H1 (cell line): ENCODE data around the gene GSTO1. TPM values are rescaled to one million over a fixed set of nuclear protein-coding genes. Genes with fewer than 3 reads are reported as not detected.

Experiments
- CTCF ChIA-PET: fragments of 300-600 bp; sonication (Branson Sonifier 250); formaldehyde crosslinking; loops from one replicate; lab custom pipeline; 2021; ENCODE audit not compliant: partially characterized antibody; lab: Charles Lee
- POLR2A ChIA-PET: fragments of 300-600 bp; sonication (Branson Sonifier 250); formaldehyde crosslinking; loops from one replicate; lab custom pipeline; 2021; ENCODE audit warnings: inconsistent platforms; ENCODE audit not compliant: partially characterized antibody; lab: Charles Lee
- DNase-seq, 2 experiments: peaks; one replicate each; pipeline versions ENCODE4 v3.0.0 to v3.0.0-alpha.2; 2010 to 2022; ENCODE audit warnings: low spot score in 2 of 2, low read depth in 1 of 2, mixed read lengths in 1 of 2
- FAIRE-seq: peaks from 2 replicates; lab custom pipeline; 2011; peaks lifted over from hg19 to GRCh38; lab: Jason Lieb, UNC
- H2AFZ ChIP-seq: 2 replicates; pipeline ENCODE4 v1.8.1; 2012; ENCODE audit warnings: low read length, inconsistent platforms
- H2AK5ac ChIP-seq: 2 replicates; pipeline ENCODE4 v1.6.1; 2013; ENCODE audit warnings: low read depth, low read length
- H2BK120ac ChIP-seq: replicated peaks from 2 replicates; pipeline ENCODE3; 2013; ENCODE audit warnings: low read depth, low read length, inconsistent platforms
- H2BK12ac ChIP-seq: 2 replicates; pipeline ENCODE4 v1.6.1; 2013; ENCODE audit warnings: low read depth, low read length
- H2BK15ac ChIP-seq: 2 replicates; pipeline ENCODE4 v1.6.1; 2013; ENCODE audit warnings: low read length
- H2BK20ac ChIP-seq: 2 replicates; pipeline ENCODE4 v1.6.1; 2013; ENCODE audit warnings: low read length
- H2BK5ac ChIP-seq: 2 replicates; pipeline ENCODE4 v1.6.1; 2013; ENCODE audit warnings: low read depth, low read length
- H3K14ac ChIP-seq: 2 replicates; pipeline ENCODE4 v1.6.1; 2013; ENCODE audit warnings: inconsistent platforms; ENCODE audit not compliant: insufficient read length
- H3K18ac ChIP-seq: 2 replicates; pipeline ENCODE4 v1.6.1; 2013; ENCODE audit warnings: low read length; ENCODE audit errors: extremely low read depth
- H3K23ac ChIP-seq: 2 replicates; pipeline ENCODE4 v1.6.1; 2013; ENCODE audit warnings: inconsistent platforms; ENCODE audit not compliant: insufficient read length
- H3K23me2 ChIP-seq: 2 replicates; pipeline ENCODE4 v1.6.1; 2013; ENCODE audit warnings: low read depth, low read length
- H3K27ac ChIP-seq: 2 replicates; pipeline ENCODE4 v1.6.1; 2011; ENCODE audit warnings: low read depth, low read length, inconsistent platforms
- H3K27me3 ChIP-seq, 4 experiments: replicated peaks in 1 of 4; 1 replicate in 1 of 4; 2 replicates in 3 of 4; pipeline versions ENCODE4 v1.6.1 to v1.8.1; 2011 to 2013; ENCODE audit warnings: low read length in 3 of 4, mild to moderate bottlenecking in 3 of 4, inconsistent platforms in 2 of 4, mixed read lengths in 2 of 4, moderate library complexity in 1 of 4; ENCODE audit not compliant: control insufficient read depth in 3 of 4, insufficient read depth in 3 of 4; ENCODE audit errors: extremely low read depth in 1 of 4
- H3K36me3 ChIP-seq, 4 experiments: 2 replicates each; pipeline versions ENCODE4 v1.6.1 to v1.8.1; 2011 to 2013; ENCODE audit warnings: mild to moderate bottlenecking in 4 of 4, low read length in 3 of 4, moderate library complexity in 2 of 4, control low read depth in 1 of 4, inconsistent platforms in 1 of 4; ENCODE audit not compliant: insufficient read depth in 4 of 4, control insufficient read depth in 2 of 4
- H3K4ac ChIP-seq: replicated peaks from 2 replicates; pipeline ENCODE3; 2013; ENCODE audit warnings: low read length, low read depth, mixed read lengths, inconsistent platforms; ENCODE audit not compliant: insufficient read length
- H3K4me1 ChIP-seq, 4 experiments: replicated peaks in 1 of 4; 1 replicate in 1 of 4; 2 replicates in 3 of 4; pipeline versions ENCODE4 v1.6.1 to v1.8.1; 2011 to 2013; ENCODE audit warnings: low read length in 3 of 4, inconsistent platforms in 2 of 4, mixed read lengths in 1 of 4; ENCODE audit not compliant: insufficient read depth in 4 of 4, control insufficient read depth in 3 of 4
- H3K4me2 ChIP-seq, 2 experiments: 2 replicates each; pipeline versions ENCODE4 v1.6.1 to v1.8.1; 2011 to 2013; ENCODE audit warnings: low read depth in 2 of 2, low read length in 2 of 2, control low read depth in 1 of 2, inconsistent platforms in 1 of 2, mild to moderate bottlenecking in 1 of 2; ENCODE audit not compliant: insufficient read depth in 1 of 2
- H3K4me3 ChIP-seq, 4 experiments: fragments of 200-600, 300-600 bp in 1 of 4; sonication (generic), shearing (Covaris generic), sonication (Bioruptor Twin) in 1 of 4; 2 replicates each; pipeline versions ENCODE4 v1.5.1 to v1.8.1; 2011 to 2016; ENCODE audit warnings: low read length in 4 of 4, low read depth in 3 of 4, control low read depth in 2 of 4, inconsistent platforms in 2 of 4, mild to moderate bottlenecking in 2 of 4, mixed read lengths in 1 of 4, moderate library complexity in 1 of 4; ENCODE audit not compliant: insufficient read depth in 2 of 4; ENCODE audit errors: extremely low read depth in 1 of 4
- H3K56ac ChIP-seq: replicated peaks from 2 replicates; pipeline ENCODE3; 2013; ENCODE audit warnings: low read depth, mild to moderate bottlenecking, mixed read lengths, low read length, inconsistent platforms; ENCODE audit not compliant: insufficient read length
- H3K79me1 ChIP-seq: 2 replicates; pipeline ENCODE4 v1.6.1; 2013; ENCODE audit warnings: low read depth, low read length, control low read depth
- H3K79me2 ChIP-seq, 2 experiments: 2 replicates each; pipeline versions ENCODE4 v1.6.1 to v1.8.1; 2012 to 2013; ENCODE audit warnings: low read length in 2 of 2, mild to moderate bottlenecking in 2 of 2, inconsistent platforms in 1 of 2; ENCODE audit not compliant: insufficient read depth in 2 of 2, control insufficient read depth in 1 of 2
- H3K9ac ChIP-seq, 4 experiments: replicated peaks in 1 of 4; 1 replicate in 1 of 4; 2 replicates in 3 of 4; pipeline versions ENCODE4 v1.6.1 to v1.8.1; 2011 to 2013; ENCODE audit warnings: low read depth in 3 of 4, low read length in 3 of 4, control low read depth in 2 of 4, mild to moderate bottlenecking in 2 of 4, moderate library complexity in 2 of 4, inconsistent platforms in 1 of 4; ENCODE audit errors: extremely low read depth in 1 of 4
- H3K9me3 ChIP-seq, 2 experiments: 2 replicates each; pipeline versions ENCODE4 v1.6.1 to v1.8.1; 2012 to 2013; ENCODE audit warnings: mild to moderate bottlenecking in 2 of 2, moderate library complexity in 2 of 2, control low read depth in 1 of 2, inconsistent platforms in 1 of 2, low read depth in 1 of 2, low read length in 1 of 2, mixed read lengths in 1 of 2; ENCODE audit not compliant: insufficient read depth in 2 of 2
- H4K20me1 ChIP-seq, 2 experiments: replicated peaks in 1 of 2; 2 replicates each; pipeline versions ENCODE3 to v1.8.1; 2011 to 2013; ENCODE audit warnings: inconsistent platforms in 2 of 2, low read length in 2 of 2, mild to moderate bottlenecking in 1 of 2; ENCODE audit not compliant: insufficient read depth in 2 of 2, control insufficient read depth in 1 of 2
- H4K5ac ChIP-seq: 2 replicates; pipeline ENCODE4 v1.6.1; 2013; ENCODE audit warnings: low read length, low read depth, mixed read lengths, inconsistent platforms; ENCODE audit not compliant: insufficient read length
- H4K8ac ChIP-seq: 2 replicates; pipeline ENCODE4 v1.8.0; 2013; ENCODE audit warnings: mild to moderate bottlenecking, moderate library complexity, low read length, inconsistent platforms; ENCODE audit not compliant: insufficient read depth; ENCODE audit errors: extremely low read depth
- H4K91ac ChIP-seq: replicated peaks from 2 replicates; pipeline ENCODE3; 2013; ENCODE audit warnings: low read length, mixed read lengths, inconsistent platforms; ENCODE audit not compliant: insufficient read length
- ASH2L ChIP-seq: fragments of 200-600, 300-600 bp; sonication (generic); IDR thresholded peaks from one replicate; pipeline ENCODE4 v1.7.1; 2017; ENCODE audit warnings: low read length
- ATF2 ChIP-seq: IDR thresholded peaks from 2 replicates; pipeline ENCODE4 v1.6.1; 2012; ENCODE audit warnings: low read length, inconsistent platforms
- SP2 ChIP-seq: IDR thresholded peaks from 2 replicates; pipeline ENCODE4 v1.6.1; 2012; ENCODE audit warnings: mild to moderate bottlenecking, low read length, inconsistent platforms
- WGBS, 2 experiments: shearing (Covaris generic) in 1 of 2; methylation state at CpG; one replicate each; pipeline versions ENCODE4 v1.1.6 to v1.1.7; 2013 to 2015; ENCODE audit warnings: low lambda C conversion rate in 2 of 2, mixed read lengths in 2 of 2, inconsistent platforms in 1 of 2, low coverage in 1 of 2, missing lambda C conversion rate in 1 of 2; ENCODE audit not compliant: insufficient replicate concordance in 2 of 2, insufficient coverage in 1 of 2, insufficient read length in 1 of 2; ENCODE audit errors: extremely low coverage in 1 of 2, missing lambda C conversion rate in 1 of 2; 5-methylcytosine and 5-hydroxymethylcytosine counted together
- long read RNA-seq, 2 experiments: library from RNA in 1 of 2; library from capped mRNA in 1 of 2; stranded (forward); transcript quantifications; one replicate each; pipeline ENCODE4 v2.0.0, GENCODE V29; 2021; ENCODE audit warnings: inconsistent platforms in 1 of 2
- polyA minus RNA-seq, 3 experiments: library from RNA; depleted of rRNA, polyadenylated mRNA; stranded (reverse); fragments of >200 nt; gene quantifications; 1 replicate in 2 of 3; 2 replicates in 1 of 3; pipeline ENCODE4 v1.2.3, GENCODE V29; 2011
- polyA plus RNA-seq, 7 experiments: library from polyadenylated mRNA; depleted of rRNA in 3 of 7; stranded (reverse) in 5 of 7; unstranded in 2 of 7; fragments of >200 nt in 5 of 7; fragments of 200-250 nt in 2 of 7; gene quantifications; 1 replicate in 5 of 7; 2 replicates in 1 of 7; 4 replicates in 1 of 7; pipeline versions ENCODE4 v1.2.1 to v1.2.3, GENCODE V29; 2011 to 2013; ENCODE audit warnings: missing spikeins in 2 of 7, mixed read lengths in 2 of 7
- total RNA-seq: library from RNA; stranded (reverse); fragmentation: NEBNext Ultra II Directional; extraction: Animal tissue kit (Norgen Biotek cat#: 25700); gene quantifications from 2 replicates; pipeline ENCODE4 v1.2.1, GENCODE V29; 2021

The GSTO1 gene
- 32.5 and 33.8 TPM in 2 replicates for total RNA-seq
- polyA plus RNA-seq (2011; rRNA removed) = 17.3 and 22.4 TPM in 2 replicates
- polyA plus RNA-seq (2011; cell fraction: cytosol; rRNA removed) = 35.1 TPM
- 8.9 TPM for polyA plus RNA-seq (2011; cell fraction: nucleus; rRNA removed)
- 36.6 to 51.9 TPM (median 38.2 TPM) in 4 replicates for polyA plus RNA-seq (2012, experiment 1 of 2)
- polyA plus RNA-seq (2012, experiment 2 of 2) = 38.4 TPM
- 38.7 TPM for polyA plus RNA-seq (2013, experiment 1 of 2)
- 35.2 TPM for polyA plus RNA-seq (2013, experiment 2 of 2)
- polyA minus RNA-seq (2011; rRNA and poly(A)+ RNA removed) = 8.4 and 9.0 TPM in 2 replicates
- 9.7 TPM for polyA minus RNA-seq (2011; cell fraction: cytosol; rRNA and poly(A)+ RNA removed)
- polyA minus RNA-seq (2011; cell fraction: nucleus; rRNA and poly(A)+ RNA removed) = 10.0 TPM
- long read RNA-seq, experiment 1, transcript GSTO1-202 (6 exons, 972 nt) = major isoform, 27 of 47 reads
- long read RNA-seq, experiment 1, partial matches to known transcripts = 4 of 47 reads
- long read RNA-seq, experiment 1, other reads (novel, unspliced or antisense) = 15 of 47 reads
- long read RNA-seq, experiment 2, transcript GSTO1-202 (6 exons, 972 nt) = major isoform, 86 of 92 reads
- long read RNA-seq, experiment 2, partial matches to known transcripts = 0 of 92 reads
- long read RNA-seq, experiment 2, other reads (novel, unspliced or antisense) = 2 of 92 reads

DNA sequence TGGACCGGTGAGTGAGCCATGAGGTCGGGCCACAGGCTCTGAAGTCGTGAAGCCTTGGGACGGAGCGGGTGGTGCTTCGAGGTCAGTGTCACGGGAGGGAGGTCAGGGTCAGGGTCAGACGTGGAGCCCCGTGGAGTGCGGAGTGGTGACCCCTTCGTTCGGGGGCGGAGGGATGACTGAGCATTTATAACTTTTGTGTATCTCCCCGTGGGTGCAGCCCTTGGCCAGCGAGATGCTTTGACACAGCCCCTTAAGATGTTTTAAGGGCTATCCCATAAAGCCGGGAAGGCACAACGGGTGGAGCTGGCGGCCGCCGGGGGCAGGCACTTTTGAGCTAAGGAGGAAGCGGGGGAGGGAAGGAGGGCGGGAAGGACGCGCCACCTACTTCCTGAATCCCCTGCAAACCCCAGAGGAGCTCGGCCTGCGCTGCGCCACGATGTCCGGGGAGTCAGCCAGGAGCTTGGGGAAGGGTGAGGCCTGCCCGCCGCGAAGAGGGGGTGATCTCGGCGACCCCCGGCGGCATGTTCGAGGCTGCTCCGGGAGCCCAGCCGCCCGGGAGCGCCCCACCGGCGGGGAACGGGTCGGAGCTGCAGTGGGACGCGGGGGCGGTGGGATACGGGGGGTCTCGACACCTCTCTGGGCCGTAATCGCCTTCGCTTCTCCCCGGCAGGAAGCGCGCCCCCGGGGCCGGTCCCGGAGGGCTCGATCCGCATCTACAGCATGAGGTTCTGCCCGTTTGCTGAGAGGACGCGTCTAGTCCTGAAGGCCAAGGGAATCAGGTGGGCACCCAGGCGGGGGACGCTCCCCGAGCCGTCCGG is at the start of gene GSTO1:
GSTO1 (plus strand) TSS at position 400 of the 818 bp plus-strand sequence; CDS start at position 437, 37 bp downstream.
- Histone ChIP-seq H4K5ac (peak within 1 kb of the TSS; percentile 4), H4K20me1 (peaks cover 2 to 7% of the 10 kb centered on the region in 2 experiments), H3K9ac (peak within 1 kb of the TSS; percentile 25 to 82 (median 51)), H3K79me1 (no peaks in the 10 kb centered on the region), H3K14ac (no peak within 1 kb of the TSS), H3K18ac (peak within 1 kb of the TSS; percentile 15; the same call in 1 of the 2 replicates), H4K91ac (peak within 1 kb of the TSS; percentile 62), H2BK15ac (peak within 1 kb of the TSS; percentile 16; the same call in 1 of the 2 replicates), H3K9me3 (no peaks in the 10 kb centered on the region), H2BK20ac (peak within 1 kb of the TSS; percentile 62; the same call in 1 of the 2 replicates), H3K4me2 (peak within 1 kb of the TSS; percentile 93 to 95), H3K27me3 (peaks cover 0 to 9% (median 5%) of the 10 kb centered on the region in 4 experiments; a peak in 5 of 7 replicates), H2AK5ac (no peak within 1 kb of the TSS), H2BK5ac (peak within 1 kb of the TSS; percentile 58; the same call in 1 of the 2 replicates), H3K23ac (no peak within 1 kb of the TSS), H3K56ac (no peak within 1 kb of the TSS), H3K23me2 (peaks cover 9% of the 10 kb centered on the region), H3K4me1 (peaks cover 5 to 22% (median 18%) of the 10 kb centered on the region in 4 experiments), H3K4ac (no peak within 1 kb of the TSS), H3K79me2 (no peaks in the 10 kb centered on the region), H2BK12ac (peak within 1 kb of the TSS; percentile 41; the same call in 1 of the 2 replicates), H2AFZ (peak within 1 kb of the TSS; percentile 60), H4K8ac (peak within 1 kb of the TSS; percentile 63), H2BK120ac (no peak within 1 kb of the TSS), H3K36me3 (peaks cover 0 to 2% (median under 1%) of the 10 kb centered on the region in 4 experiments; a peak in 3 of 8 replicates), H3K27ac (no peak within 1 kb of the TSS), H3K4me3 (peak within 1 kb of the TSS; percentile 70 to 76 (median 73))
- DNase-seq = peak in 1 of 2 experiments; percentile 67
- FAIRE-seq = no peak
- ChIA-PET POLR2A (interaction anchor here (1.0 to 7.7 kb wide), 9 partner anchors 8 to 221 kb away, joined by 3 to 81 read pairs (median 4); partner anchors contain the start of genes CFAP43, GSTO2, ITPRIP and SFR1), CTCF (interaction anchor here (0.6 to 4.4 kb wide), 12 partner anchors 8 to 198 kb away, joined by 3 to 21 read pairs (median 3); no protein-coding TSS in a partner anchor)
- WGBS, 2 experiments = 3% methylated on average over 46 of the region's 69 CpGs; no CpG with 5 or more reads in 1 of the 2 experiments
- TF ChIP-seq SP2 (no peak), ATF2 (no peak), ASH2L (peak; percentile 86)
